Measurements from ENCODE around the gene KLHL11.

KLHL11 gene

GRCh38 chr17:41806685-41807445 is 58.4 kb downstream of the KLHL11 start:
- no peak for FAIRE-seq
